Activated CD4-positive, CD25-positive, alpha-beta regulatory T cell treated with anti-CD3 and anti-CD28 coated beads, Interleukin-2, amount 50 U/mL, for 24 hours (primary cell): ENCODE results near the gene ABHD3.
"Not testable (repeated sequence)": the region's sequence is repeated elsewhere in the genome, so short reads cannot be mapped to it uniquely, and the experiment has no call there.

ENCODE experiments used
- ATAC-seq, 2 donors: fragments of 150-1000 bp; cut with Tn5 transposase; one replicate each; pipeline ENCODE4 v1.10.0; 2021; ENCODE audit warnings: mild to moderate bottlenecking in 1 of 2, moderate library complexity in 1 of 2

ABHD3 gene, protein sequence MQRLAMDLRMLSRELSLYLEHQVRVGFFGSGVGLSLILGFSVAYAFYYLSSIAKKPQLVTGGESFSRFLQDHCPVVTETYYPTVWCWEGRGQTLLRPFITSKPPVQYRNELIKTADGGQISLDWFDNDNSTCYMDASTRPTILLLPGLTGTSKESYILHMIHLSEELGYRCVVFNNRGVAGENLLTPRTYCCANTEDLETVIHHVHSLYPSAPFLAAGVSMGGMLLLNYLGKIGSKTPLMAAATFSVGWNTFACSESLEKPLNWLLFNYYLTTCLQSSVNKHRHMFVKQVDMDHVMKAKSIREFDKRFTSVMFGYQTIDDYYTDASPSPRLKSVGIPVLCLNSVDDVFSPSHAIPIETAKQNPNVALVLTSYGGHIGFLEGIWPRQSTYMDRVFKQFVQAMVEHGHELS

GRCh38 chr18:21704603-21705364, at the start of gene ABHD3:
Gene ABHD3, minus strand, starts transcription at chr18:21704774. Its CDS starts 109 bp downstream, at chr18:21704665.
- peak; percentile 95 to 96 for ATAC-seq

GRCh38 chr18:21747764-21748693, 43.5 kb upstream of the ABHD3 start:
- ATAC-seq = peak in 1 of 2 donors; percentile 44

- ATAC-seq = no peak
Observed at GRCh38 chr18:21747268-21747667, 42.7 kb upstream of the ABHD3 start.

DNA sequence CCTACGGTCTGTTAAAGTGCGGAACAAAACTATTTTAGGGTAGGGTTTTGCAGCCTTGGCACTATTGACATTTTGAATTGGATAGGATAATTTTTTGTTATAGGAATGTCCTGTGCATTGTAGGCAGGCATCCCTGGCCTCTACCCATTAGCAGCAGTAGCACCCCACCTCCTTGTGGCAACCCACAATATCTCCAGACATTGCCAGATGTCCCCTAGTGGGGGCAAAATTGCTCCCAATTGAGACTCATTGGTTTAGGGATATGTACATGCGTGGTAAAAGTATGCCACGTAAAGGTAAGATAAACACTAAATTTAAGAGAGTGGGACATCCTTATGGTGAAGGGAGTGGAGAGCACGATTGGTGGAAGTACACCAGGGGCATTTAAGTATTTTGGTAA, 40.7 kb upstream of the ABHD3 start:
- ATAC-seq = no peak

DNA sequence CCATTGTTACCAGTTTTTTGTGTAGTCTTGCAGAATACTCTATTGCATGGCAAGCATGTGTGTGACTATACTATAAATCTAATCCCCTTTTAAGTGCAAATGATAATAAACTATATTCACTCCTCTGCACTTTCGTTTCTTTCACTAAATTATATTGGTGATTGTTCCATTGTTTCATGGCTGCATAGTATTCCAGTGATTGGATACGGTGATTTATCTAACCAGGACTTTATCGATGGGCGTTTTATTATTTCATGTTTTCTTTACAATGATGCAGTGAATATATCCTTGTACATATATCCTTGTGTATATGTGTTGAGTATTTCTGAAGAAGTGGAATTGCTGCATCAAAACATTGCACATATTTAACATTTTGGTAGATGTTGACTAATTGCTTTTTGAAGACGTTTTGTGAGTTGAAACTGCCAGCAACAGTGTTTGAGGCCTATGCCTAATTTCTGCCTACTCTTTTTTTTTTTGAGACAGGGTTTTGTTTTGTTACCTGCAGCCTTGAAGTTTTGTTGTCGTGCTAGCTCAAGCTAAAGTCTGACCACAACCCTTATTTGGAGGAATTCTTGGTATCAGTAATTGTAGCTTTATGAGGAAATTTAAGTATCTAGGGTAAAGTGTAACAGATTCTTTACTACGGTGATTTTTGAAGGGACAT, 38.7 kb upstream of the ABHD3 start:
- no peak for ATAC-seq

GRCh38 chr18:21742315-21742687, 37.7 kb upstream of the ABHD3 start:
- no peak for ATAC-seq

DNA sequence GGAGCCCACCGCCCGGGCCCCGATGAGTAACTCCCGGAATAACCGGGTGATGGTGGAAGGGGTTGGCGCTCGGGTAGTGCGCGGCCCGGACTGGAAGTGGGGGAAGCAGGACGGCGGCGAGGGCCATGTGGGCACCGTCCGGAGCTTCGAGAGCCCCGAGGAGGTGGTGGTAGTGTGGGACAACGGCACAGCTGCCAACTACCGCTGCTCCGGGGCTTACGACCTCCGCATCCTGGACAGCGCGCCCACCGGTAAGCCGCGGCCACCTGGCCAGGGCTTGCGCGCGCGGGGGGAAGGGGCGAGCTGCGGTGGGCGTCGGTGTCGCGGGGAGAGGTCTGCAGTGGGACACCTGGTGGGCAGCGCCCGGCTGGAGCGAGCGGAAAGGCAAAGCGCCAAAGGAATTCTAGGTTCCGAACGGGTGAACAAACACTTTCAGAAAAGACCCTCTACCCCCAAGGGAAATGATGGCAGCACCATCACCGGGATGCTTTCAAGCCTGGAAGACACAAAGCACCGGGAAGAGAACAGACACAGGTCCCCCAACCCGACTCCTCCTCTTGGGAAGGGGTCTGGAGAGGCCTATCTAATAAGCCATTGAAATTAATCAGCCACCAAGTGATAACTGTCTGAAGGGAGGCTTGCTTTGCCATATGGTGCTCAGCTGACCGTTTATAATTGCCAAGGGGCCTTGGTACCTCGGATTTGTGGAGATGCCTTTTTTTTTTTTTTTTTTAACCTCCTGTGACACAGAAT, 37.2 kb upstream of the ABHD3 start:
- ATAC-seq = no peak

DNA sequence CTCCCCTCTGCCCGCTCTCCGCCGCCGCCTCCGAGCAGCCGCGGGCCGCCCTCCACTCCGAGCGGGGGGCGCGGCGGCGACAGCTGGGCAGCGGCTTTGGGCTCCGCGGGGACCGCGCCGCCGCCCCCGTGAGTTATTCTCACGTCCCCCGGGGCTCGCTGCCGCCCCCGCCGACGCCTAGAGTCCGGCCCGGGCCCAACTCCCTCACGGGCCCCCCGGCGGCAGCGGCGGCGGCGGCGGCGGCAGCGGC, 36.7 kb upstream of the ABHD3 start:
- no peak for ATAC-seq

GRCh38 chr18:21740538-21741311, 36.2 kb upstream of the ABHD3 start, which contains the start of gene MIB1:
Gene MIB1, plus strand, starts transcription at chr18:21740792. Its CDS starts 792 bp downstream, at chr18:21741584.
- peak; percentile 95 to 97 for ATAC-seq

- no peak for ATAC-seq
Observed at GRCh38 chr18:21739604-21740537, 35.3 kb upstream of the ABHD3 start.

- not testable (repeated sequence) for ATAC-seq
Observed at GRCh38 chr18:21736926-21737325, 32.4 kb upstream of the ABHD3 start.

DNA sequence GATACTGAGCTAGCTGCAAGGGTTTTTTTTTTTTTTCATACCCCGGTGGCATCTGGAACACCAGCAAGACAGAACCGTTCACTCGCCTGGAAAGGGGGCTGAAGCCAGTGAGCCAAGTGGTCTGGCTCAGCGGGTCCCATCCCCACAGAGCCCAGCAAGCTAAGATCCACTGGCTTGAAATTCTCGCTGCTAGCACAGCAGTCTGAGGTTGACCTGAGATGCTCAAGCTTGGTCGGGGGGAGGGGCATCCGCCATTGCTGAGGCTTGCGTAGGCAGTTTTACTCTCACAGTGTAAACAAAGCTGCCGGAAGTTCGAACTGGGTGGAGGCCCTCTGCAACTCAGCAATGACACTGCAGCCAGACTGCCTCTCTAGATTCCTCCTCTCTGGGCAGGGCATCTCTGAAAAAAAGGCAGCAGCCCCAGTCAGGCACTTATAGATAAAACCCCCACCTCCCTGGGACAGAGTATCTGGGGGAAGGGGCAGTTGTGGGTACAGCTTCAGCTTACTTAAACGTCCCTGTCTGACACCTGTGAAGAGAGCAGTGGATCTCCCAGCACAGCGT, 31.0 kb upstream of the ABHD3 start:
- peak in 1 of 2 donors; percentile 5 for ATAC-seq

GRCh38 chr18:21733011-21733410, 28.4 kb upstream of the ABHD3 start:
- no peak for ATAC-seq

- ATAC-seq = no peak
Observed at GRCh38 chr18:21727702-21728101, 23.1 kb upstream of the ABHD3 start.

- no peak for ATAC-seq
Observed at GRCh38 chr18:21725201-21725600, 20.6 kb upstream of the ABHD3 start.

- no peak for ATAC-seq
Observed at GRCh38 chr18:21722687-21723086, 18.1 kb upstream of the ABHD3 start.

DNA sequence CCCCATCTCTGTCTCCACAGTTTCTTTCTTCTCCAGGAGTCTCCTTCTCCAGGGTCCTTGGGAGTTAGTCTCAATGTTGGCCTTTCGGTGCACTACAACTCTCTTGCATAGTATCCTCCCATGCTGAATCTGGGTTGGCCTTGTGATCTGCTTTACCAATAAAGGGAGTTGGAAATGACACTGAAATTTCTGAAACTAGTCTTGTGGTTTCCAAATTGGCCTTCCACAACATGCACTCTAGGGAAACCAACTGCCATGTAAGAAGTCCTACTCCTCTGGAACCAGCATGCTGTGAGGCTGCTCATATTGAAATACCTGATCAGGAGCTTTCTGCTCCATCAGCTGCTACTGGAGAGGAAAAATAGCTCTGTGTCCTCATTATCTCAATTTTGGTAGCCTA, 9.9 kb upstream of the ABHD3 start:
- no peak for ATAC-seq

DNA sequence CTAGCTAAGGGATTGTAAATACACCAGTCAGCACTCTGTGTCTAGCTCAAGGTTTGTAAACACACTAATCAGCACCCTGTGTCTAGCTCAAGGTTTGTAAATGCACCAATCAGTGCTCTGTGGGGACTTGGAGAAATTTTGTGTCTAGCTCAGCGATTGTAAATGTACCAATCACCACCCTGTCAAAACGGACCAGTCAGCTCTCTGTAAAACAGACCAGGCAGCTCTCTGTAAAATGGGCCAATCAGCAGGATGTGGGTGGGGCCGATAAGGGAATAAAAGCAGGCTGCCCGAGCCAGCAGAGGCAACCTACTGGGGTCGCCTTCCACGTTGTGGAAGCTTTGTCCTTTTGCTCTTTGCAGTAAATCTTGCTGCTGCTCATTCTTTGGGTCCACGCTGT, 2.6 kb upstream of the ABHD3 start:
- not testable (repeated sequence) for ATAC-seq

- ATAC-seq = no peak
Observed at GRCh38 chr18:21706386-21706865, 1.9 kb upstream of the ABHD3 start.
